BJ (cell line): ENCODE measurements around the gene RBMS1. TPM values are rescaled to one million over a fixed set of nuclear protein-coding genes. Genes with fewer than 3 reads are reported as not detected.

Source experiments
- CTCF ChIA-PET: fragments of 350-600 bp; formaldehyde crosslinking; extraction: SDS; loops from one replicate; lab custom pipeline; 2021; ENCODE audit warnings: antibody characterized with exemption, inconsistent platforms; lab: Yijun Ruan, JAX
- POLR2A ChIA-PET: fragments of 300-600 bp; sonication (Branson Sonifier 250); formaldehyde crosslinking; extraction: SDS; loops from one replicate; lab custom pipeline; 2021; ENCODE audit warnings: antibody characterized with exemption; lab: Charles Lee
- DNase-seq: peaks from one replicate; pipeline ENCODE4 v3.0.0-alpha.2; 2011; ENCODE audit warnings: low read depth
- H3K27me3 ChIP-seq: 2 replicates; pipeline ENCODE4 v1.6.0; 2011; ENCODE audit warnings: low read length; ENCODE audit not compliant: control insufficient read depth, insufficient read depth
- H3K36me3 ChIP-seq: 2 replicates; pipeline ENCODE4 v1.5.1; 2011; ENCODE audit warnings: low read length; ENCODE audit not compliant: control insufficient read depth, insufficient read depth
- H3K4me3 ChIP-seq: 2 replicates; pipeline ENCODE4 v1.5.1; 2011; ENCODE audit warnings: low read depth, mild to moderate bottlenecking, control low read depth, low read length
- CTCF ChIP-seq: IDR thresholded peaks from 2 replicates; pipeline ENCODE4 v1.5.1; 2011; ENCODE audit warnings: low read depth, mild to moderate bottlenecking, control low read depth, inconsistent platforms, low read length, moderate library complexity; ENCODE audit not compliant: insufficient read depth
- polyA plus RNA-seq: library from polyadenylated mRNA; depleted of rRNA; stranded (reverse); fragments of >200 nt; gene quantifications from 2 replicates; pipeline ENCODE4 v1.2.3, GENCODE V29; 2011

RBMS1 gene
- polyA plus RNA-seq, 1 experiment, result 80.1 TPM

DNA sequence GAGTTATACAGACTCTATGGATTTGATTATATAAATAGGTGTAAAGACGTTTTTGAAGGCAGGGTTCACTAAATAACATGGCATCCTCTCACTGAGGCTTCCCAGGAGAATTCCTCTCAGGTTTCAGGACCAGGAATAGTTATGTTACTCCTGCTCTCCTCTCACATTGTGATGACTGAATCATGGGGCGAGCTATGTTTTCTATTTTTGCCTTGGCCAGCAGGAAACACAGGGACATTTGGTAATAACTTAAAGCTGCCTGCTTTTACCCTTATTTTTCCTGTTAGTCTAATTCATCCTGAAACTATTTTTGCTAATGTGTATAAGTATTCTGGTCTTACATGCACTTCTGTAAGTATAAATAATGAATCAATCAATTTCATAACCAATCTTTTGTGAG lies 178.3 kb downstream of the RBMS1 start:
- no peak for DNase-seq
- Histone ChIP-seq H3K36me3 (peaks cover 3% of the 10 kb centered on the region), H3K27me3 (no peaks in the 10 kb centered on the region), H3K4me3 (no peak overlapping the region)
- TF ChIP-seq CTCF, result no peak
- ChIA-PET CTCF (interaction anchor here (1.1 to 2.5 kb wide), 5 partner anchors 8 to 679 kb away, joined by 3 to 8 read pairs (median 6); no protein-coding TSS in a partner anchor), POLR2A (no interaction called here)

DNA sequence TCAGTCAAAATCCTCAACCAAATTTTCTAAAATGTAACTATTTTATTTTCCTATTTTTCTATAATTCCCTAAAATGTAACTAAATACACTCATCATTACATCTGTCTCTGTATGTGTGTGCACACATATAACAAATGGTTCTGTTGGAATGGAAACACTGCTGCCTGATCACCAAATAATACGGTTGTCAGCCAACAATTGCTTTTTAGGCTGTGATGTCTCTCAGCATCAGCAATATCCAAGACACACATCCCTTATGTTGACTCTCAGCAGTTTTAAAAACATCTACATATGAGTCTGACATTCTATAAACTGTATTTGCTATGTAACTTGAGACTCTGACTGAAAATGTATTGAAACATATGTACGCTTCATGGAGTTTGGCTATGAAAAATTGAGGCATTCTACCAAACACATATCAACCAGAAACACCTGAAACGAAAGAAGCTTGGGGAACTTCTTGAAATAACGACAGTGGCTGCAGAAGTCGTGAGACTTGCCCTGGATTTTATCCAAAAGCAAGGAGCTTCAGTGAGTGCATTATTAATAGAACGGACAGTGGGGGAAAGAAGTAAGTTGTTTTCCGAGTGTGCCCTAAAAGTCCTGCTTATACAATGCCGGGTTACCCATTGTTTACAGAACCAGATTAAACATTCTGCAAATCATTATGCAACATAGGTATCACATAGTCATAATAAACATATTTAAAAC lies 183.3 kb downstream of the RBMS1 start:
- H3K36me3 ChIP-seq, result peaks cover 3% of the 10 kb centered on the region
- ChIA-PET CTCF (interaction anchor here (0.7 to 1.5 kb wide), 2 partner anchors 14 to 568 kb away, joined by 3 to 7 read pairs; no protein-coding TSS in a partner anchor), POLR2A (no interaction called here)
- no peaks in the 10 kb centered on the region for H3K27me3 ChIP-seq
- no peak for DNase-seq
- TF ChIP-seq CTCF, result no peak
- no peak overlapping the region for H3K4me3 ChIP-seq

DNA sequence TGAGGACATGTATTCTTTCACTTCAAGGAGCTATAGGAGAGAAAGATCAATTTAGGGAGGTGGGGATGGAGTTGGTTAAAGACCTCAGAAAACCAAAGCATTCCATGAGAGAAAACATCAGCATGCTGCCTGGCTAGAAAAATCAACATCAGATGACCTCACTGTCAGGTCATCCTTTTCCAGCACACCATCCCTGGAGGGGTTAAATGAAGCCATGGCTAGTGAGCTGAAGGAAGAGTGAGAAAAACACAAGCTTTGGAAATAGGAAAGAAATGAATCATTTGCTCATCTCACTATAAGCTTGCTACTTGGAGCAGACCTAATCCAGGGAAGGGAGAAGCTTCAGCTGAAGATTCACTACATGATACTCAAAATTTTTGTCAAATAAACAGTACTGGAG lies 184.0 kb downstream of the RBMS1 start:
- no peak for DNase-seq

DNA sequence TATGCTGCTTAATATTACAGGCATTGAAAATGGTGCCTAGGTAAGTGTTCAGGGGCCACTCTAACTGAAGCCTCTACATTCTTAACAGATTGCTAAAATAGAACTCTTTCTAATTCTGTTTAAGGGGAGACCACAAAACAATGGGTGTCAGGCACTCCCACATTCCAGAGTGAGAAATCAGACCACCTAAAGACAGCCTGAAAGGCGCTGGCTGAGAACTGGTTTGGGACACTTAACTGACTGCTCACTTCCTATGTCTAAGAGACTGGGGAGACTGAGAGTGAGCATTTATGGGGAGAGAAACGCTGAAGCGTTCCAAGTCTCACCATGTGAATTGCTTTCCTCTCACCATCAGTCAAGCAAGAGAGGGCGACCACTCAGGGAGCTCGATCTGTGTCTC lies 184.7 kb downstream of the RBMS1 start:
- POLR2A ChIA-PET, result no interaction called here
- Histone ChIP-seq H3K36me3 (peaks cover 3% of the 10 kb centered on the region), H3K27me3 (no peaks in the 10 kb centered on the region), H3K4me3 (no peak overlapping the region)
- CTCF ChIA-PET, result interaction anchor here (0.9 to 1.4 kb wide), 3 partner anchors 9 to 199 kb away, joined by 3 to 5 read pairs (median 3); no protein-coding TSS in a partner anchor
- no peak for TF ChIP-seq CTCF
- peak; percentile 50 for DNase-seq

More for the DNA sequence above, 184.0 kb downstream of the RBMS1 start:
- TF ChIP-seq CTCF, result no peak
- no peaks in the 10 kb centered on the region for H3K27me3 ChIP-seq
- H3K36me3 ChIP-seq, result peaks cover 3% of the 10 kb centered on the region
- no peak overlapping the region for H3K4me3 ChIP-seq
- ChIA-PET CTCF (interaction anchor here (0.7 to 1.5 kb wide), 6 partner anchors 10 to 569 kb away, joined by 3 to 7 read pairs (median 3); no protein-coding TSS in a partner anchor), POLR2A (no interaction called here)

GRCh38 chr2:160308476-160308875 lies 185.1 kb downstream of the RBMS1 start:
- Histone ChIP-seq H3K4me3 (no peak overlapping the region), H3K36me3 (peaks cover 3% of the 10 kb centered on the region), H3K27me3 (no peaks in the 10 kb centered on the region)
- DNase-seq, result no peak
- CTCF ChIA-PET, result interaction anchor here (0.6 to 1.4 kb wide), 3 partner anchors 12 to 199 kb away, joined by 3 to 5 read pairs (median 3); no protein-coding TSS in a partner anchor
- POLR2A ChIA-PET, result no interaction called here
- no peak for TF ChIP-seq CTCF
